ENCODE results near the gene LRRC26. TPM values are rescaled to one million over a fixed set of nuclear protein-coding genes. Genes with fewer than 3 reads are reported as not detected.

LRRC26 gene
- total RNA-seq, 1 experiment from 2014 or later: 2.4 TPM

DNA sequence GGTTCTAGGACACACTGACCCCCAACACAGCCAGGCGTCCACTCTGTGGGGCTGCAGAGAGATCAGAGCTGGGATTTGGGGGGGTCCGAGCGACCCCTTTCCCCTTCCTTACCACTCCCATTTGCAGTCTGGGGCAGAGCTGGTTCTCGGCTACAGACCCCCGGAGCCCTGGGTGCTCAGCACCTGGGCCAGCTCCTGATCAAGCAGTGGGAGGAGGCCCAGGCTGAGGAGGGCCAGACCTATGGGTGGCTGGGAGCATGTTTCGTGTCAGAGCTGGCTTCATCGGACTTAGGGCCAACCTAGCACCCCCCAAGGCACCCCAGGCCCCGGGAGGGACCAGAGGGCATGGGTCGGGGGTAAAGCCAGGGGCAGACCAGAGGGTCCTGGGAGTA, 23.3 kb downstream of the LRRC26 start:
- Histone ChIP-seq H4K20me1 (ENCODE audit: insufficient read depth) (no peaks in the 10 kb centered on the region), H2AFZ (ENCODE audit: low read depth, low read length, poor library complexity, severe bottlenecking) (no peak overlapping the region), H3K27me3 (ENCODE audit: insufficient read depth, low read length) (no peaks in the 10 kb centered on the region), H3K9me2 (ENCODE audit: insufficient read depth) (no peaks in the 10 kb centered on the region), H3K9ac (ENCODE audit: low read length) (no peak overlapping the region), H3K79me2 (ENCODE audit: insufficient read depth, low read length) (no peaks in the 10 kb centered on the region), H3K4me2 (ENCODE audit: low read length) (no peak overlapping the region), H3K27ac (ENCODE audit: low read depth, low read length) (no peak overlapping the region), H3K36me3 (ENCODE audit: control insufficient read depth in 1 of 2, insufficient read depth in 2 of 2, low read length in 2 of 2) (no peaks in the 10 kb centered on the region), H3K4me1 (ENCODE audit: control insufficient read depth in 1 of 2, insufficient read depth in 2 of 2, low read length in 2 of 2) (peaks cover 12 to 21% of the 10 kb centered on the region in 2 experiments), H3K9me3 (ENCODE audit: control insufficient read depth in 1 of 2, insufficient read depth in 1 of 2, low read depth in 1 of 2, low read length in 2 of 2) (no peaks in the 10 kb centered on the region), H3K4me3 (replicated peaks in 1 of 2; ENCODE audit: low read depth in 1 of 2, low read length in 2 of 2) (no peak overlapping the region)
- no peak for ATAC-seq
- RAD21 ChIA-PET (ENCODE audit: low non-redundant PET in 1 of 2, low total read pairs in 2 of 2, uncharacterized antibody in 2 of 2, unreplicated experiment in 2 of 2): no interaction called here
- CTCF ChIA-PET: no interaction called here
- no peak for TF ChIP-seq FOSL1 (IDR thresholded peaks at IDR 0.05; ENCODE audit: low read depth)
- DNase-seq (ENCODE audit: low read depth, low spot score): no peak
- POLR2A ChIA-PET: no interaction called here
- BruUV-seq (replicated peaks): no TSS peak
- intact Hi-C loops (cut with micrococcal nuclease): no loop called here

GRCh38 chr9:137145731-137146526, 23.9 kb downstream of the LRRC26 start:
- Histone ChIP-seq H3K27ac (ENCODE audit: low read depth, low read length) (no peak overlapping the region), H3K9ac (ENCODE audit: low read length) (no peak overlapping the region), H2AFZ (ENCODE audit: low read depth, low read length, poor library complexity, severe bottlenecking) (no peak overlapping the region), H3K4me3 (replicated peaks in 1 of 2; ENCODE audit: low read depth in 1 of 2, low read length in 2 of 2) (no peak overlapping the region), H3K9me3 (ENCODE audit: control insufficient read depth in 1 of 2, insufficient read depth in 1 of 2, low read depth in 1 of 2, low read length in 2 of 2) (no peaks in the 10 kb centered on the region), H3K9me2 (ENCODE audit: insufficient read depth) (no peaks in the 10 kb centered on the region), H3K36me3 (ENCODE audit: control insufficient read depth in 1 of 2, insufficient read depth in 2 of 2, low read length in 2 of 2) (no peaks in the 10 kb centered on the region), H4K20me1 (ENCODE audit: insufficient read depth) (no peaks in the 10 kb centered on the region), H3K4me1 (ENCODE audit: control insufficient read depth in 1 of 2, insufficient read depth in 2 of 2, low read length in 2 of 2) (peaks cover 12 to 18% of the 10 kb centered on the region in 2 experiments), H3K4me2 (ENCODE audit: low read length) (no peak overlapping the region), H3K79me2 (ENCODE audit: insufficient read depth, low read length) (no peaks in the 10 kb centered on the region), H3K27me3 (ENCODE audit: insufficient read depth, low read length) (no peaks in the 10 kb centered on the region)
- no peak for TF ChIP-seq FOSL1 (IDR thresholded peaks at IDR 0.05; ENCODE audit: low read depth)
- TF ChIP-seq POLR2AphosphoS5 (IDR thresholded peaks at IDR 0.05; ENCODE audit: low read depth, low read length): no peak
- TF ChIP-seq CTCF (IDR thresholded peaks at IDR 0.05 in 2 of 3, conservative IDR thresholded peaks at IDR 0.05 in 1 of 3; ENCODE audit: borderline replicate concordance in 1 of 3, insufficient read depth in 1 of 3, low read depth in 2 of 3, low read length in 2 of 3): no peak
- TF ChIP-seq EZH2phosphoT487 (IDR thresholded peaks at IDR 0.05; ENCODE audit: borderline replicate concordance): no peak
- TF ChIP-seq ZBTB33 (IDR thresholded peaks at IDR 0.05; ENCODE audit: extremely low read depth, insufficient replicate concordance, low read length): no peak
- TF ChIP-seq TCF7L2 (IDR thresholded peaks at IDR 0.05; ENCODE audit: borderline replicate concordance, extremely low read depth, insufficient read depth, insufficient read length): no peak
- no peak for TF ChIP-seq SIN3A (IDR thresholded peaks at IDR 0.05; ENCODE audit: low read depth)
- intact Hi-C loops (cut with micrococcal nuclease): no loop called here
- ChIA-PET POLR2A (no interaction called here), CTCF (no interaction called here), RAD21 (ENCODE audit: low non-redundant PET in 1 of 2, low total read pairs in 2 of 2, uncharacterized antibody in 2 of 2, unreplicated experiment in 2 of 2) (no interaction called here)
- ATAC-seq: no peak
- no peak for DNase-seq (ENCODE audit: low read depth, low spot score)
- no TSS peak for BruUV-seq (replicated peaks)

All from HCT116 (cell line).